ENCODE measurements around the gene COQ4.

Gene COQ4

DNA sequence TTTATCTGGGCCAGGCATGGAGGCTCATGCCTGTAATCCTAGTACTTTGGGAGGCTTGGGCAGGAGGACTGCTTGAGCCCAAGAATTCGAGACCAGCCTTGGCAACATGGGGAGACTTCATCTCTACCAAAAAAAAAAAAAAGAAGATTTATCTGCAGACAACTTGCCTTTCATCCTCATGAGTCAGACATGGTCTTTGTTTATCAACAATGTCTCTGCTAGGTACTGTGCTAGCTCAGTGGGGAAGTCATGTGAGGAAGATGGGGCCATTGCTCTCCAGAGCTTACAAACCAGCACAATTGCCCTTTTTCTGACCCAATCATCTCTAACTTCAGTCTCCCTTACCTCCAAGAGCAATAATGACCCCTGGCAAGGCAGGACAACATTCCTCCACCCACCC, 50.1 kb downstream of the COQ4 start:
- DNase-seq (ENCODE audit: low read depth) = no peak

DNA sequence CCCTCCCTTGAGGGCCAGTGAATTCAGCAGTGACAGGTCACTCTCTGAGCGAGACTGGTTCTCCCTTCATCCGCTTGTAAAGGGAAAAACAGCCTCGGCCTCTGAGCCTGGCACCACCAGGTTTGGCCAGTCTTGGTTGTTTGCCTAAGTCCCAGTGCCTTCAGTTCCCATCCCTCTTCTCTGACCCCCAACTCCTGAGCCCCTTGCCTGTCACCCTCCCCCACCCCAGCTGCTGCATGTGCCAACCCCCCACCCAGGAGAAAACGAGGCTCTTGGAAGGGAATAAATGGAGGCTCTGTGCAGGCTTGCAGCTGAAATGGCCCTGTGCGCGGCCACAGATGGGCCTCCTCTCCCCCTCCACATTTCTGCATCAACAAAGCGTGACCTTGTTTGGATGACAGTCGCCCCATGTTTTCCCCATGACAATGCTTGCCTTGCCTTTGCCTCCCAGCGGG, 51.6 kb downstream of the COQ4 start:
- DNase-seq (ENCODE audit: low read depth) = no peak

DNA sequence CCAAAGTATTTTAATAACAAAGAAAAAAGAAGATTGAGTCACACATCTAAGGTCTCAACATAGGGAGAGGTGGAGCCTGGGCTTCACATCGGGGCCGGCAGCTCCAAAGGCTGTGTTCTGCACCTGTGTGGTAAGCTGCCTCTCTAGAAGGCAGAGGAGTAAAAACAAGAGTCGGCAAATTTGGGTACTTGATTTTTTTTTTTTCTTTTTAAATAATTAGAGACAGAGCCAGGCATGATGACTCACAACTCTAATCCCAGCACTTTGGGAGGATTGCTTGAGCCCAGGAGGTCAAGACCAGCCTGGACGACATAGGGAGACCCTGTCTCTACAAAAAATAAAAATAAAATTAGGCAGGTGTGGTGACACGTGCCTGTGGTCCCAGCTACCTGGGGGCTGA, 53.2 kb downstream of the COQ4 start:
- DNase-seq (ENCODE audit: low read depth) = no peak

DNA sequence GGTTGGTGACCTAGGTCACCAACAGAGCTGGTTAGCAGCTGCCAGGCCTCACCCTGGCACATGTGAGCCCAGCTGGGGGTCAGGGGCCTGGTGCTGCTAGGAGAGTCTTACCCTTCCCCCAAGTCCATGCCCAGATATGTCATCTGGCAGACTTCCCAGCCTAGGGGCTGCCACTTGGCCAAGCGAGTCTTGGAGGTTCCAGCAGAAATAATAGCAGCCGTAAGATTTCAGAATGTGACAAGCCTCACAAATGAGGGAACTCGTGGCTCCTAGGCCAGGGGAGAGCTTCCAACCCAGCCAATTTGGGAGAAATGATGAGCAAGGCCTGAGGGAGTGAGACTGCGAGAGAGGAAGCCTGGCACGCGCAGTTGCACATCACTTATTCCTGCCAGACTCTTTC, 59.6 kb downstream of the COQ4 start:
- no peak for DNase-seq (ENCODE audit: low read depth)

DNA sequence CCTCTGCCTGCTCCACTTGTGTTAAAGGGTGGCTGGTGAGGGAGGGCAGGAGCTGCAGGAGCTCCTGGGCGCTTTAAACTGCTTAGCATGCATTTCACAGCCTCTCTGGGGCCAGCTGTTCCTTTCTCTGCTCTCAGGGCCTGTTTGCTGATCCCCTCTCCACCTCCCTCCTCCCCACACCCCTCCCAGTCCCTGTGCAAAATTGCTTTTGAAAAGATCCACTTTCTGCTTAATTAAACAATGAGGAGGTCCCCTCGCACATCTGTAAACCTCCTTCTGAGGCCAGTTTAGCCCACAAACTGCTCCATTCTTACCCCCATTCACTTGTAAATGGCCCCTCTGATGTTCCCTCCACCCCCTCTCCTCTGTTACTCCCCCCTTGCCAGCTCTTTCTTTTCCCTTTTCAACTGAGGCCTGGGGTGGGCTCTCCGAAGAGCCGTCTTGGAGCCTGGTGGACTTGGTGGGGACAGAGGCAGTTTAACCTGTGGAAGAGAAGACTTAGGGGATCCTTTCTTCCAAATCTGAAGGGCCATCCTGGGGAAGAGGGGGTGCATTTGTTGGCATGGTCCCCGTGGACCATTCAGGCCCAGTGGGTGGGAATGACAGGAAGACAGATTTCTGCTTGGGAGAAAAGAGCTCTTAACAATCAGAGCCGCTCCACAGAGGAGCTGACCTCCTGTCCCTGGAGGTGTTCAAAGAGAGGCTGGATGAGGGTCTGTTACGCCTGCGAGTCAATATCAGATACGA, 60.5 kb downstream of the COQ4 start:
- DNase-seq (ENCODE audit: low read depth) = no peak

All from T follicular helper cell (primary cell).